ENCODE data around the gene CCDC86. TPM values are rescaled to one million over a fixed set of nuclear protein-coding genes. Genes with fewer than 3 reads are reported as not detected.

The CCDC86 gene
- total RNA-seq, 1 donor from 2014 or later: 4.7 TPM

DNA sequence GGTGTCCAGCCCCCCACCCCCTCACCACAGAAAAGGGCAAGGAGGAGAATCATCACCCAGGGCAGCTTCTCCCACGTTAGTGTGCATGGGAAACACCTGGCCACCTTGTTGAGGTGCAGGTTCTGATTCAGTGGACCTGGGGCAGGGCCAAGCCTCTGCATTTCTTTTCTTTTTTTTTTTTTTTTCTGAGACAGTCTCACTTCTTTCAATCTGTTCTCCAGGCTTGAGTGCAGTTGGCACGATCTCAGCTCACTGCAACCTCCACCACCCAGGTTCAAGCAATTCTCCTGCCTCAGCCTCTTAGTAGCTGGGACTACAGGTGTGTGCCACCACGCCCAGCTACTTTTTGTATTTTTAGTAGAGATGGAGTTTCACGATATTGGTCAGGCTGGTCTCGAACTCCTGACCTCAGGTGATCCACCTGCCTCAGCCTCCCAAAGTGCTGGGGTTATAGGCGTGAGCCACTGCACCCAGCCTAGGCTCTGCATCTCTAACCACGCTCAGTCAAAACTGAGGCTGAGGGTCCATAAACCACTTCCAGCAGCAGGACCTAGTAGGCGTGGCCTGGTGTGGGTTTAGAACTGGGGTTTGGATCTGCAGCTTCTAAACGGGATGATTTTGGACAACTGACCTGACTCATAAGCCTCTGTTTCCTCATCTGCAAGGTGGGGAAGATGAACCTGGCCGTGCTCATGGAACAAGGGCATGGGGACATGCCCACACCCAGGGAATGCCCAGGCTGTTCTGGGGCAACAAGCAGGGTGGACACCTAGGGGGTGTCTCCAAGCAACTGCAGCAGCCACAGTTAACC is 26.2 kb downstream of the CCDC86 start:
- H3K4me1 ChIP-seq (ENCODE audit: control insufficient read depth in 3 of 3, insufficient read depth in 3 of 3, low read length in 3 of 3): peaks cover 20 to 31% (median 28%) of the 10 kb centered on the region in 3 donors
- H3K36me3 ChIP-seq (ENCODE audit: control insufficient read depth in 3 of 3, insufficient read depth in 3 of 3, low read length in 3 of 3): no peaks in the 10 kb centered on the region
- H3K27ac ChIP-seq (ENCODE audit: low read depth, low read length): no peak overlapping the region
- no peak overlapping the region for H3K9ac ChIP-seq (ENCODE audit: low read depth in 1 of 3, low read length in 3 of 3)
- peaks cover 0 to 5% (median 5%) of the 10 kb centered on the region in 3 donors for H3K27me3 ChIP-seq (ENCODE audit: control insufficient read depth in 3 of 3, insufficient read depth in 3 of 3, low read length in 3 of 3)
- no peaks in the 10 kb centered on the region for H3K9me3 ChIP-seq (ENCODE audit: control insufficient read depth in 3 of 3, low read length in 3 of 3)
- no peak overlapping the region for H3K4me3 ChIP-seq (ENCODE audit: low read length in 3 of 3)

DNA sequence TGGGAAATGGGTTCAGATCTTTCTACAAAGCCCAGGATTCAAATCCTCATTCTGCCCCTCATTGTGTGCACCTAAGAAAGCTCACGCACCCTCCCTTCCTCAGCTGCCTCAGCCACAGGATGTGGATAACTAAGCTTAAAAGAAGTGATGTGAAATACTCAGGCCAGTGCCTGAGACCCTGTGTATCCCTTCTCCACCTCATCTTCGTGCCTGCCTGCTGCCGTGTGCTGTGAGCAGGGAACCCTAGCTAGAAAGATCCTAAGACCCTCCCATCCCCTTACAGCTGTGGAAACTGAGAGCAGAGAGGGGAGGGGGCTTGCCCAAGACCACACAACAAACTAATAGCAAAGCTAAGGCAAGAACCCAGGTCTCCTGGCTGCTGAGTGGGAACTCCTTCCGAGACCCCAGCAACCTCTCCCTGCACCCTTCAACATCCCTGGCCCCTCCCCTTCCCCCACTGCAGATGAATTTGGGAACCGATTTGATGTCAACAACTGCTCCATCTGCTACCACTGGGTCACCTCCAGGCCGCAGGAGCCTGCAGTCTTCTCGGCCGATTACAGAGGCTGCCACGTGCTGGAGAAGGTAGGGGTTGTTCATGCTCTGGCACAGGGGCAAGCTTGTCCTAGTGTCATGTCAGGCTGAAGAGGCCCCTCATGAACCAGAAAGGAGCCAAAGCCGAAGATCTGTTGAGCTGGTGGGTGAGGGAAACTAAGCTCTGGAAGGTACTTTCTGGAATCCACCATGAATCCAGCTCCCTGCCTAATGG is 27.0 kb downstream of the CCDC86 start:
- H3K27me3 ChIP-seq (ENCODE audit: control insufficient read depth in 3 of 3, insufficient read depth in 3 of 3, low read length in 3 of 3): peaks cover 0 to 5% (median 5%) of the 10 kb centered on the region in 3 donors
- no peak overlapping the region for H3K4me3 ChIP-seq (ENCODE audit: low read length in 3 of 3)
- H3K9ac ChIP-seq (ENCODE audit: low read depth in 1 of 3, low read length in 3 of 3): no peak overlapping the region
- peaks cover 28 to 39% (median 35%) of the 10 kb centered on the region in 3 donors for H3K4me1 ChIP-seq (ENCODE audit: control insufficient read depth in 3 of 3, insufficient read depth in 3 of 3, low read length in 3 of 3)
- H3K9me3 ChIP-seq (ENCODE audit: control insufficient read depth in 3 of 3, low read length in 3 of 3): no peaks in the 10 kb centered on the region
- no peaks in the 10 kb centered on the region for H3K36me3 ChIP-seq (ENCODE audit: control insufficient read depth in 3 of 3, insufficient read depth in 3 of 3, low read length in 3 of 3)
- no peak overlapping the region for H3K27ac ChIP-seq (ENCODE audit: low read depth, low read length)

DNA sequence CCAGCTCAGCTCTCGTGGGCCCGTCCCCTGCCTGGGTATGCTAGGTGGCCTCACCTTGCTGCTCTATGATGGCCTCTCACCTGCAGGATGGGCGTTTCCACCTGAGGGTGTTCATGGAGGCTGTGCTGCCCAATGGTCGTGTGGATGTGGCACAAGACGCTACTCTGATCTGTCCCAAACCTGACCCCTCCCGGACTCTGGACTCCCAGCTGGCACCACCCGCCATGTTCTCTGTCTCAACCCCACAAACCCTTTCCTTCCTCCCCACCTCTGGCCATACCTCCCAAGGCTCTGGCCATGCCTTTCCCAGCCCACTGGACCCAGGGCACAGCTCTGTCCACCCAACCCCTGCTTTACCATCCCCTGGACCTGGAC is 27.5 kb downstream of the CCDC86 start:
- Histone ChIP-seq H3K9ac (ENCODE audit: low read depth in 1 of 3, low read length in 3 of 3) (no peak overlapping the region), H3K27ac (ENCODE audit: low read depth, low read length) (no peak overlapping the region), H3K36me3 (ENCODE audit: control insufficient read depth in 3 of 3, insufficient read depth in 3 of 3, low read length in 3 of 3) (no peaks in the 10 kb centered on the region), H3K4me3 (ENCODE audit: low read length in 3 of 3) (no peak overlapping the region), H3K27me3 (ENCODE audit: control insufficient read depth in 3 of 3, insufficient read depth in 3 of 3, low read length in 3 of 3) (peaks cover 0 to 5% (median 5%) of the 10 kb centered on the region in 3 donors), H3K4me1 (ENCODE audit: control insufficient read depth in 3 of 3, insufficient read depth in 3 of 3, low read length in 3 of 3) (peaks cover 34 to 44% (median 41%) of the 10 kb centered on the region in 3 donors), H3K9me3 (ENCODE audit: control insufficient read depth in 3 of 3, low read length in 3 of 3) (no peaks in the 10 kb centered on the region)

DNA sequence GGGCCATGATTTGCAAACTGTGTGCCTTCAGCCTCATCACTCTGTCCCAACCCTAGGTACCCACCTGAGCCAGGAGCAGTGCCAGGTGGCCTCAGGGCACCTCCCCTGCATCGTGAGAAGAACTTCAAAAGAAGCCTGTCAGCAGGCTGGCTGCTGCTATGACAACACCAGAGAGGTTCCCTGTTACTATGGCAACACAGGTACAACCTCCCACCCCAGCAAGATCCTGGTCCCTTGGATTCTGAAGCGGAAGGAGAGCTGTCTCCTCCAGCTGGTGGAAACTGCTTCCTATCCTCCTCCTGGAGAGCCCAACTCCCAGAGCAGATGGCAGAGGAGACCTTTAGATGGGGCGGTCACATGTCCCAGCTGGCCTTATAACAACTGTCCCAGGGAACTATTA is 28.4 kb downstream of the CCDC86 start:
- Histone ChIP-seq H3K4me3 (ENCODE audit: low read length in 3 of 3) (no peak overlapping the region), H3K36me3 (ENCODE audit: control insufficient read depth in 3 of 3, insufficient read depth in 3 of 3, low read length in 3 of 3) (no peaks in the 10 kb centered on the region), H3K9ac (ENCODE audit: low read depth in 1 of 3, low read length in 3 of 3) (no peak overlapping the region), H3K9me3 (ENCODE audit: control insufficient read depth in 3 of 3, low read length in 3 of 3) (no peaks in the 10 kb centered on the region), H3K4me1 (ENCODE audit: control insufficient read depth in 3 of 3, insufficient read depth in 3 of 3, low read length in 3 of 3) (peaks cover 39 to 51% (median 50%) of the 10 kb centered on the region in 3 donors), H3K27ac (ENCODE audit: low read depth, low read length) (no peak overlapping the region), H3K27me3 (ENCODE audit: control insufficient read depth in 3 of 3, insufficient read depth in 3 of 3, low read length in 3 of 3) (peaks cover 0 to 5% (median 5%) of the 10 kb centered on the region in 3 donors)

DNA sequence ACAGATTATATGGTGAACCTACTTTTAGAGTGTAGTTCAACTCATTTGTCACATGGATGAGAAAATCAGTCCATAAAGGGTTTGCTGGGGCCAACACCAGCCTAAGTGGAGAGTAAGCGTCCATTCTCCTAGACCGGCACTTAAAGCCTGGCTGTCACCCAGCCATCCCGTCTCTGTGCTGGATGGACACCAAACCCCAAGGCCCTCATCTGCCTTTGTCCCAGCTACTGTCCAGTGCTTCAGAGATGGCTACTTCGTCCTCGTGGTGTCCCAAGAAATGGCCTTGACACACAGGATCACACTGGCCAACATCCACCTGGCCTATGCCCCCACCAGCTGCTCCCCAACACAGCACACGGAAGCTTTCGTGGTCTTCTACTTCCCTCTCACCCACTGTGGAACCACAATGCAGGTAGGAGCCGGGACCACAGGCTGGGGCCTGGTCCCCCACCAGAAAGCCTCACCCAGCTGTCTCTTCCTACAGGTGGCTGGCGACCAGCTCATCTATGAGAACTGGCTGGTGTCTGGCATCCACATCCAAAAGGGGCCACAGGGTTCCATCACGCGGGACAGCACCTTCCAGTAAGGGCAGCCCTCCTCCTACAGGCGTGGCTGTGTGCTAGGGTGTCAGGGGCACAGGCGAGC is 28.9 kb downstream of the CCDC86 start:
- H3K4me1 ChIP-seq (ENCODE audit: control insufficient read depth in 3 of 3, insufficient read depth in 3 of 3, low read length in 3 of 3): peaks cover 42 to 51% (median 50%) of the 10 kb centered on the region in 3 donors
- H3K27me3 ChIP-seq (ENCODE audit: control insufficient read depth in 3 of 3, insufficient read depth in 3 of 3, low read length in 3 of 3): peaks cover 0 to 5% (median 5%) of the 10 kb centered on the region in 3 donors
- no peak overlapping the region for H3K9ac ChIP-seq (ENCODE audit: low read depth in 1 of 3, low read length in 3 of 3)
- no peak overlapping the region for H3K4me3 ChIP-seq (ENCODE audit: low read length in 3 of 3)
- H3K36me3 ChIP-seq (ENCODE audit: control insufficient read depth in 3 of 3, insufficient read depth in 3 of 3, low read length in 3 of 3): no peaks in the 10 kb centered on the region
- H3K27ac ChIP-seq (ENCODE audit: low read depth, low read length): no peak overlapping the region
- H3K9me3 ChIP-seq (ENCODE audit: control insufficient read depth in 3 of 3, low read length in 3 of 3): no peaks in the 10 kb centered on the region

DNA sequence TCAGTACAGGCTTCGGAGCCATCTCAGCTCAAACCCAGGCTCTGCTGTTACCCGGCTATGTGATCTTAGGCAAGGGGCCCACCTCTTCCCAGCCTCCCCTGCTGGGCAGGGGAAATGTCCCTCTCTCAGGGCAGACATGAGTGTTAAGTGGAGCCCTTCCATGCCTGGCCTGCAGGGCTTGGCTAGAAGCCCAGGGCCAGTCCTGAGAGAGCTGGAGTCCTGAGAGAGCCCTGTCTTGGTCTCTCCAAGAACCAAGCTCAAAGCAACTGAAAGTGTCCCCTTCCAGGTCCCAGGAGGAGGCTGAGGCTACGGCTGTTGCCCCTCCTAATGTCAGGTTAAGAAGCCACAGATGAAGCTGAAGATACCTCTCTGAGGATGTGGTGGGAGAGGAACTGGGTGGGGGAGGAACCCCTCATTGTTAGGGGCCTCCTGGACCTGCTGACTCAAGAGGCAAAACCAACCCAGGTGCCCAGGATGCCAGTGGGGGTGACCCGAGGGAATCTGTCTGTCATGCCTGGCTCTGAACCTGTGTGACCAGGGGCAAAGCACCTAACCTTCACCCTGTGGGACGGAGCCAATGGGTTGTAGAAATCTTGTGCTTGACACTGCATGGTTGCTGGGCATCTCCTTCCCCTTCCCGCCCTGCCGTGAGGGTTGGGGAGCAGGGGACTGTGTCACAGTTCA is 29.6 kb downstream of the CCDC86 start:
- Histone ChIP-seq H3K4me3 (ENCODE audit: low read length in 3 of 3) (no peak overlapping the region), H3K9me3 (ENCODE audit: control insufficient read depth in 3 of 3, low read length in 3 of 3) (no peaks in the 10 kb centered on the region), H3K4me1 (ENCODE audit: control insufficient read depth in 3 of 3, insufficient read depth in 3 of 3, low read length in 3 of 3) (peaks cover 48 to 56% (median 56%) of the 10 kb centered on the region in 3 donors), H3K36me3 (ENCODE audit: control insufficient read depth in 3 of 3, insufficient read depth in 3 of 3, low read length in 3 of 3) (no peaks in the 10 kb centered on the region), H3K27me3 (ENCODE audit: control insufficient read depth in 3 of 3, insufficient read depth in 3 of 3, low read length in 3 of 3) (peaks cover 0 to 5% (median 5%) of the 10 kb centered on the region in 3 donors), H3K27ac (ENCODE audit: low read depth, low read length) (no peak overlapping the region), H3K9ac (ENCODE audit: low read depth in 1 of 3, low read length in 3 of 3) (peak overlapping the region in 1 of 3 donors; percentile 3)

GRCh38 chr11:60872124-60872960 is 30.4 kb downstream of the CCDC86 start:
- H3K9ac ChIP-seq (ENCODE audit: low read depth in 1 of 3, low read length in 3 of 3): no peak overlapping the region

GRCh38 chr11:60872961-60873524 is 31.1 kb downstream of the CCDC86 start:
- Histone ChIP-seq H3K4me3 (ENCODE audit: low read length in 3 of 3) (no peak overlapping the region), H3K4me1 (ENCODE audit: control insufficient read depth in 3 of 3, insufficient read depth in 3 of 3, low read length in 3 of 3) (peaks cover 49 to 59% (median 56%) of the 10 kb centered on the region in 3 donors), H3K9me3 (ENCODE audit: control insufficient read depth in 3 of 3, low read length in 3 of 3) (no peaks in the 10 kb centered on the region), H3K27ac (ENCODE audit: low read depth, low read length) (no peak overlapping the region), H3K9ac (ENCODE audit: low read depth in 1 of 3, low read length in 3 of 3) (no peak overlapping the region), H3K27me3 (ENCODE audit: control insufficient read depth in 3 of 3, insufficient read depth in 3 of 3, low read length in 3 of 3) (peaks cover 0 to 5% (median 2%) of the 10 kb centered on the region in 3 donors), H3K36me3 (ENCODE audit: control insufficient read depth in 3 of 3, insufficient read depth in 3 of 3, low read length in 3 of 3) (no peaks in the 10 kb centered on the region)

More at GRCh38 chr11:60872124-60872960, 30.4 kb downstream of the CCDC86 start:
- Histone ChIP-seq H3K9me3 (ENCODE audit: control insufficient read depth in 3 of 3, low read length in 3 of 3) (no peaks in the 10 kb centered on the region), H3K27ac (ENCODE audit: low read depth, low read length) (no peak overlapping the region), H3K36me3 (ENCODE audit: control insufficient read depth in 3 of 3, insufficient read depth in 3 of 3, low read length in 3 of 3) (no peaks in the 10 kb centered on the region), H3K4me3 (ENCODE audit: low read length in 3 of 3) (no peak overlapping the region), H3K27me3 (ENCODE audit: control insufficient read depth in 3 of 3, insufficient read depth in 3 of 3, low read length in 3 of 3) (peaks cover 0 to 5% (median 4%) of the 10 kb centered on the region in 3 donors), H3K4me1 (ENCODE audit: control insufficient read depth in 3 of 3, insufficient read depth in 3 of 3, low read length in 3 of 3) (peaks cover 48 to 56% (median 56%) of the 10 kb centered on the region in 3 donors)
